ENCODE data around the gene GALNT10. TPM values are rescaled to one million over a fixed set of nuclear protein-coding genes. Genes with fewer than 3 reads are reported as not detected.

Gene GALNT10
- total RNA-seq, 1 donor from 2014 or later = 27.6 TPM

DNA sequence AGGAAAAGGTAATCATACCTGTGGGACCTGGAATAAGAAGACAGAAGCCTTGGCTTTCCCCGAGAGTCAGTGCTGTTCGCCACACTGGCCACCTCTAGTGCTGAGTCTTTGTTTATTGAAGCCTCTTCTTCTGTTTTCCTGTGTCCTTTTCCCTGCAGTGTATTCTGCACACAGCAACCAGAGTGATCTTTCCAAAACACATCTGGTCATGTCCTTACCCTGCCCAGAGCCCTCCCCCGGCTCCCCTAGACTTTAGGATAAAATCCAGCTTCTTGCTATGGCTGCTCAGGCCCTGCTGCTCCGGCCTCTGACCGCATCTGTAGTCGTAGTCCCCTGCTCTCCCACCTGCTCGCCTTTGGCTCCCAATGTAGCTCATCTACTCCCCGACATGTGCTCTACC, 28.3 kb downstream of the GALNT10 start:
- TF ChIP-seq, protein P1, sequence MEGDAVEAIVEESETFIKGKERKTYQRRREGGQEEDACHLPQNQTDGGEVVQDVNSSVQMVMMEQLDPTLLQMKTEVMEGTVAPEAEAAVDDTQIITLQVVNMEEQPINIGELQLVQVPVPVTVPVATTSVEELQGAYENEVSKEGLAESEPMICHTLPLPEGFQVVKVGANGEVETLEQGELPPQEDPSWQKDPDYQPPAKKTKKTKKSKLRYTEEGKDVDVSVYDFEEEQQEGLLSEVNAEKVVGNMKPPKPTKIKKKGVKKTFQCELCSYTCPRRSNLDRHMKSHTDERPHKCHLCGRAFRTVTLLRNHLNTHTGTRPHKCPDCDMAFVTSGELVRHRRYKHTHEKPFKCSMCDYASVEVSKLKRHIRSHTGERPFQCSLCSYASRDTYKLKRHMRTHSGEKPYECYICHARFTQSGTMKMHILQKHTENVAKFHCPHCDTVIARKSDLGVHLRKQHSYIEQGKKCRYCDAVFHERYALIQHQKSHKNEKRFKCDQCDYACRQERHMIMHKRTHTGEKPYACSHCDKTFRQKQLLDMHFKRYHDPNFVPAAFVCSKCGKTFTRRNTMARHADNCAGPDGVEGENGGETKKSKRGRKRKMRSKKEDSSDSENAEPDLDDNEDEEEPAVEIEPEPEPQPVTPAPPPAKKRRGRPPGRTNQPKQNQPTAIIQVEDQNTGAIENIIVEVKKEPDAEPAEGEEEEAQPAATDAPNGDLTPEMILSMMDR (IDR thresholded peaks at IDR 0.05; ENCODE audit: insufficient read depth, low read length, poor library complexity, severe bottlenecking) = no peak
- Histone ChIP-seq H3K36me3 (ENCODE audit: control insufficient read depth, insufficient read depth, low read length) (no peaks in the 10 kb centered on the region), H3K4me3 (ENCODE audit: low read depth, low read length) (no peak overlapping the region), H3K27me3 (ENCODE audit: control insufficient read depth, insufficient read depth, low read length) (no peaks in the 10 kb centered on the region)
- DNase-seq (ENCODE audit: low read depth) = no peak

DNA sequence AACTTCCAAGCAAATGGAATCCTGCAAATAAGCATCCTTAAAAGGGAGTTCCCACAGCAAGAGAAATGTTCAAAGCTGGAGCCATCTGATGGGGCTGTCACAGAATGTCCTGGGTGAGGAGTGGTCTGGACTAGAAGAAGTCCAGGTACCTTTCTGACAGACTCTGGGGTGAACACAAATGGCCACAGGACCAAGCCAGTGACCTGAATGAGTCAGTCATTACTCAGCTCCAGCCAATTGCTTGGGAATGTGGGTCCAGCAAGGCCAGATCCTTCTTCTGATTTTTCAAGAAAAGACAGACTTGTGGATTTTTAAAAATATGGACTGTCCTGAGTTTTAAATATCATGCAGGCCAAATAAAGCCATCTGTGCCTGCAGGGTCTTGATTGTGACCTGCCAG, 30.1 kb downstream of the GALNT10 start:
- Histone ChIP-seq H3K4me3 (ENCODE audit: low read depth, low read length) (no peak overlapping the region), H3K36me3 (ENCODE audit: control insufficient read depth, insufficient read depth, low read length) (no peaks in the 10 kb centered on the region), H3K27me3 (ENCODE audit: control insufficient read depth, insufficient read depth, low read length) (no peaks in the 10 kb centered on the region)
- peak; percentile 45 for DNase-seq (ENCODE audit: low read depth)
- TF ChIP-seq, protein P1 (IDR thresholded peaks at IDR 0.05; ENCODE audit: insufficient read depth, low read length, poor library complexity, severe bottlenecking) = no peak

- TF ChIP-seq, protein P1 (IDR thresholded peaks at IDR 0.05; ENCODE audit: insufficient read depth, low read length, poor library complexity, severe bottlenecking) = no peak
- Histone ChIP-seq H3K36me3 (ENCODE audit: control insufficient read depth, insufficient read depth, low read length) (no peaks in the 10 kb centered on the region), H3K27me3 (ENCODE audit: control insufficient read depth, insufficient read depth, low read length) (no peaks in the 10 kb centered on the region), H3K4me3 (ENCODE audit: low read depth, low read length) (no peak overlapping the region)
- DNase-seq (ENCODE audit: low read depth) = peak; percentile 91
Measured at GRCh38 chr5:154221371-154221896, 30.9 kb downstream of the GALNT10 start.

DNA sequence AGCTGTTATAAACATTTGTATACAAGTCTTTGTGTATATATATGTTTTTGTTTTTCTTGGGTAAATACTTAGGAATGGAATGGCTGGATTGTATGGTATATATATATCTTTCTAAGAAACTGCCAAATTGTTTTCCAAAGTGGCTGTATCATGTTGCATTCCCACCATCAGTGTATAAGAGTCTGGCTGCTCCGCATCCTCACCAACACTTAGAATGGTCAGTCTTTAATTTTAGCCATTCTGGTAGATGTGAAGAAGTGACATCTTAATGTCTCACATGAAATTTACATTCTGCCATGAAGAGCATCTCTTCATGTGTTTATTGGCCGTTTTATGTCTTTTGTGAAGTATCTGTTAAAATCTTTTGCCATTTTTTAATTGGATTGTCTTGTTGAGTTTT, 31.9 kb downstream of the GALNT10 start:
- no peaks in the 10 kb centered on the region for H3K36me3 ChIP-seq (ENCODE audit: control insufficient read depth, insufficient read depth, low read length)
- TF ChIP-seq, protein P1 (IDR thresholded peaks at IDR 0.05; ENCODE audit: insufficient read depth, low read length, poor library complexity, severe bottlenecking) = no peak
- DNase-seq (ENCODE audit: low read depth) = no peak
- H3K4me3 ChIP-seq (ENCODE audit: low read depth, low read length) = no peak overlapping the region
- H3K27me3 ChIP-seq (ENCODE audit: control insufficient read depth, insufficient read depth, low read length) = no peaks in the 10 kb centered on the region

DNA sequence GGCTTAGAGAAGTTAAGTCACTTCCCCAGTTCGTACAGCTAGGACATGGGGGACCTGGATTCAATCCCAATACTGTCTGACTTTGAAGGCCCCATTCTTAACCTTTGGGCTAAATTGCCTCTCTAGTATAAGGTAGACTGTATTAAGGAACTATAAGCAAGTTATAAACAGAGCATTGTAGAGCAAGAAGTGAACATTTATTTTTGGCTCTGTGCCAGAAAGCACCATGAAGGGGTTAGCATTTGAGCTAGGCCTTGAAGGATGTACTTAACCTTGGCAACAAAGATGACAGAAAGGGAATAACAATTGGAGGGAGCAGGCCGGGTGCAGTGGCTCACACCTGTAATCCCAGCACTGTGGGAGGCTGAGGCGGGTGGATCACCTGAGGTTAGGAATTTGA, 32.8 kb downstream of the GALNT10 start:
- H3K4me3 ChIP-seq (ENCODE audit: low read depth, low read length) = no peak overlapping the region
- no peaks in the 10 kb centered on the region for H3K27me3 ChIP-seq (ENCODE audit: control insufficient read depth, insufficient read depth, low read length)
- DNase-seq (ENCODE audit: low read depth) = no peak
- TF ChIP-seq, protein P1 (IDR thresholded peaks at IDR 0.05; ENCODE audit: insufficient read depth, low read length, poor library complexity, severe bottlenecking) = no peak
- no peaks in the 10 kb centered on the region for H3K36me3 ChIP-seq (ENCODE audit: control insufficient read depth, insufficient read depth, low read length)

- H3K27me3 ChIP-seq (ENCODE audit: control insufficient read depth, insufficient read depth, low read length) = no peaks in the 10 kb centered on the region
- H3K36me3 ChIP-seq (ENCODE audit: control insufficient read depth, insufficient read depth, low read length) = no peaks in the 10 kb centered on the region
- TF ChIP-seq, protein P1 (IDR thresholded peaks at IDR 0.05; ENCODE audit: insufficient read depth, low read length, poor library complexity, severe bottlenecking) = no peak
- H3K4me3 ChIP-seq (ENCODE audit: low read depth, low read length) = no peak overlapping the region
- DNase-seq (ENCODE audit: low read depth) = no peak
Measured at GRCh38 chr5:154227090-154227489, 36.6 kb downstream of the GALNT10 start.
